Measurements from ENCODE around the gene TFCP2L1.

DNA sequence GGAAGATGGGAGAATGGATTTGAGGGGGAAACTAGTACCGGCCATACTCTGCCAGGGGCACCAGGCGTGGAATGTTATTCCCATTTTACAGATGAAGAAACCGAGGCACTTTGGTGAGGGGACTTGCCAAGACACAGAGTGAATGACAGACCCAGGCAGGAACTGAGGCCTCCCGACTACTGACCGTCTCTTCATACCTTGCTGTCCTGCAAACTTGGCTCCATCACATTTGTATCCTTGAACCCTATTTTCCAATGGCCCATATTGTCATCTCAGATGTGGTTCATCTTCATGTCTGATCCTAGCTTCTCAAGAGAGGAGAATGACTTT lies 6.2 kb upstream of the TFCP2L1 start:
- TF ChIP-seq EP300 (IDR thresholded peaks at IDR 0.05) (no peak), POLR2A (IDR thresholded peaks at IDR 0.05) (no peak)
